Activated CD8-positive, alpha-beta T cell treated with anti-CD3 and anti-CD28 coated beads, Interleukin-2, amount 10 ng/mL, durations not matched to agents 7 days and 5 days (primary cell): ENCODE results near the gene FRG2. TPM values are rescaled to one million over a fixed set of nuclear protein-coding genes. Genes with fewer than 3 reads are reported as not detected.
"Not testable (repeated sequence)": the region's sequence is repeated elsewhere in the genome, so short reads cannot be mapped to it uniquely, and the experiment has no call there.

Source experiments
- ATAC-seq: fragments of 150-1000 bp; cut with Tn5 transposase; one replicate; pipeline ENCODE4 v1.10.0; 2021; ENCODE audit warnings: moderate library complexity
- CTCF ChIA-PET: fragments of 350-600 bp; sonication (Branson Sonifier 250); formaldehyde crosslinking; loops from one replicate; lab custom pipeline; 2021; ENCODE audit warnings: antibody characterized with exemption; lab: Charles Lee
- POLR2A ChIA-PET: fragments of 350-600 bp; sonication (Branson Sonifier 250); formaldehyde crosslinking; loops from one replicate; lab custom pipeline; 2021; ENCODE audit warnings: antibody characterized with exemption; lab: Charles Lee
- DNase-seq: peaks from one replicate; pipeline ENCODE4 v3.0.0-alpha.2; 2020
- H3K27ac Mint-ChIP-seq: one replicate; pipeline ENCODE4 v1.8.0; 2021; ENCODE audit warnings: mild to moderate bottlenecking, mixed read lengths
- H3K27me3 Mint-ChIP-seq: one replicate; pipeline ENCODE4 v1.8.0; 2021; ENCODE audit warnings: low read depth, mixed read lengths
- H3K36me3 Mint-ChIP-seq: one replicate; pipeline ENCODE4 v1.8.0; 2021; ENCODE audit warnings: low read depth, mixed read lengths
- H3K4me1 Mint-ChIP-seq: one replicate; pipeline ENCODE4 v1.8.0; 2021; ENCODE audit warnings: low read depth, mixed read lengths
- H3K4me3 Mint-ChIP-seq: one replicate; pipeline ENCODE4 v1.8.0; 2021; ENCODE audit warnings: mild to moderate bottlenecking, mixed read lengths
- H3K9me3 Mint-ChIP-seq: one replicate; pipeline ENCODE4 v1.8.0; 2022; ENCODE audit warnings: mixed read lengths; ENCODE audit not compliant: insufficient read depth
- total RNA-seq, 2 experiments: library from RNA; stranded (reverse); gene quantifications; one replicate each; pipeline ENCODE4 v1.2.3, GENCODE V29; 2021

FRG2 gene
- total RNA-seq = not detected

DNA sequence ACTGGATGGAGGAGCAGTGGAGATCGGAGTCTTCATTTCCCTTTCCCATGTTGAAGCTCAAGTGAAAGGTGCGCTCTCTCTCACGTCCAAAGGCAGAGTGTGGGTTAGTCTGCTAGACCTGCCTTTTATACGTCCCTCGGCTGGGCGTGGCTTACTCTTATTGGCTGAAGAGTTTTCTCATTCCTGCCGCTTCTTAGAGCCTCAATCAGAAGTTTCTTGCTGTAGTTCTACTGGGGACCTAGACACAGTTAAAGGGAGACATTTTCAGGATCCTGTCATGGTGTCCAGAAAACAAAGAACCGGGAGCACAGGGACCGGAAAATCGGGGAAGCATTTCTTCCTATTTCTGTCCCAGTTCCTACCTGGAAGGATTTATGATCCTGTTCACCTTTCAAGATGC, at the start of gene FRG2:
Gene FRG2 (minus strand): TSS at position 101 of the 400 bp plus-strand sequence. CDS start 52 bp downstream, at position 49.
- H3K36me3 Mint-ChIP-seq, H3K27ac Mint-ChIP-seq, CTCF ChIA-PET, POLR2A ChIA-PET, H3K4me3 Mint-ChIP-seq, H3K27me3 Mint-ChIP-seq, H3K4me1 Mint-ChIP-seq, H3K9me3 Mint-ChIP-seq, DNase-seq, ATAC-seq: not testable (repeated sequence)

DNA sequence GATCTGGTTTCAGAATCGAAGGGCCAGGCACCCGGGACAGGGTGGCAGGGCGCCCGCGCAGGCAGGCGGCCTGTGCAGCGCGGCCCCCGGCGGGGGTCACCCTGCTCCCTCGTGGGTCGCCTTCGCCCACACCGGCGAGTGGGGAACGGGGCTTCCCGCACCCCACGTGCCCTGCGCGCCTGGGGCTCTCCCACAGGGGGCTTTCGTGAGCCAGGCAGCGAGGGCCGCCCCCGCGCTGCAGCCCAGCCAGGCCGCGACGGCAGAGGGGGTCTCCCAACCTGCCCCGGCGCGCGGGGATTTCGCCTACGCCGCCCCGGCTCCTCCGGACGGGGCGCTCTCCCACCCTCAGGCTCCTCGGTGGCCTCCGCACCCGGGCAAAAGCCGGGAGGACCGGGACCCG, 41.3 kb upstream of the FRG2 start:
- ATAC-seq, POLR2A ChIA-PET, H3K4me1 Mint-ChIP-seq, H3K36me3 Mint-ChIP-seq, DNase-seq, H3K27me3 Mint-ChIP-seq, H3K9me3 Mint-ChIP-seq, CTCF ChIA-PET, H3K4me3 Mint-ChIP-seq, H3K27ac Mint-ChIP-seq: not testable (repeated sequence)

- DNase-seq, H3K9me3 Mint-ChIP-seq, CTCF ChIA-PET, H3K27ac Mint-ChIP-seq, POLR2A ChIA-PET, H3K36me3 Mint-ChIP-seq, H3K4me3 Mint-ChIP-seq, ATAC-seq, H3K27me3 Mint-ChIP-seq, H3K4me1 Mint-ChIP-seq: not testable (repeated sequence)
Measured at GRCh38 chr4:190064805-190065204, 37.7 kb upstream of the FRG2 start.

GRCh38 chr4:190064342-190064741, 37.3 kb upstream of the FRG2 start, which contains the start of gene DBET:
Gene DBET, plus strand, starts transcription at chr4:190064502.
- POLR2A ChIA-PET, H3K27me3 Mint-ChIP-seq, ATAC-seq, H3K27ac Mint-ChIP-seq, H3K36me3 Mint-ChIP-seq, H3K4me3 Mint-ChIP-seq, H3K4me1 Mint-ChIP-seq, DNase-seq, CTCF ChIA-PET, H3K9me3 Mint-ChIP-seq: not testable (repeated sequence)

- H3K4me3 Mint-ChIP-seq, ATAC-seq, H3K9me3 Mint-ChIP-seq, CTCF ChIA-PET, H3K27ac Mint-ChIP-seq, H3K4me1 Mint-ChIP-seq, H3K36me3 Mint-ChIP-seq, POLR2A ChIA-PET, DNase-seq, H3K27me3 Mint-ChIP-seq: not testable (repeated sequence)
Measured at GRCh38 chr4:190058997-190059396, 31.9 kb upstream of the FRG2 start.

GRCh38 chr4:190049378-190050239, 22.6 kb upstream of the FRG2 start:
- H3K4me1 Mint-ChIP-seq, H3K27me3 Mint-ChIP-seq, POLR2A ChIA-PET, CTCF ChIA-PET, ATAC-seq, H3K27ac Mint-ChIP-seq, H3K36me3 Mint-ChIP-seq, DNase-seq, H3K4me3 Mint-ChIP-seq, H3K9me3 Mint-ChIP-seq: not testable (repeated sequence)

DNA sequence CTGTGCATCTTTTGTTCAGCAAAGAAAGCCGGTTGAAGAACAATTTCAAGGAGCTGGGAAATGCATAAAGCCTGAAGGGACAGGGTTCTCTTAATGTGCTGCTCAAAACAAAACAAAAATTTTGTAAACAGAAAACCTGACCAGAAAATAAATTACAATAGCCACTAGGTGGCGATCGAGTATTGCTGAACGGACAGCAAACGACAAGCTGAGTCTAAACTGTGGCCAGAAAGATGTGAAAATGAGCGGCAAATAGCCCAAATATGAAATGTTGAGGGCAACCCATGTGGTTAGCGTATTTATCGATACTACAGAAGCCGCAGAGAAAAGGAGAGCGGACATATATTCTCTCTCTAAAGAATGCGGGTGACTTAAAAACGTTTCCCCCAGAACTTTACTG, 20.6 kb upstream of the FRG2 start:
- H3K4me1 Mint-ChIP-seq, H3K27ac Mint-ChIP-seq, CTCF ChIA-PET, POLR2A ChIA-PET, DNase-seq, H3K27me3 Mint-ChIP-seq, H3K36me3 Mint-ChIP-seq, H3K9me3 Mint-ChIP-seq, H3K4me3 Mint-ChIP-seq: not testable (repeated sequence)
- peak; percentile 33 for ATAC-seq

DNA sequence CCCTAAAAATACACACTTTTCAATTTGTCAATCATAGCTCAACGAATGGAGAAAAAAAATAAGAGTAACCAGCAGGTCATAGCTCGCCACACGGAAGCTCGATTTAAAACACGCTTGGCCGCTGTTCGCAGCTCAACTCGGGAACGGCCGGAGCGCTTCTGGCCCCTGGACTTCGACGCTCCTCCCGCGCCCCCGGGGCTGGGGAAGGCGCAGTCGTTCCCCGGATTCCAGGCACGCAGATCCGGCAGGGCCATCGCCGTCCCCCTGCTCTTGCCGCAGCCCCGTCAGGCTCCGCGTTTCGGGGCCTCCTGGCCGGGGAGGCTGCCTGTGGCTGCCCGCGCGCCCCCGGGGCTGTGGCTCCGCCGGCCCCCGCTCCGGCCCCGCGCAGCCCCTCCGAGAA, 13.8 kb upstream of the FRG2 start:
- H3K36me3 Mint-ChIP-seq, H3K9me3 Mint-ChIP-seq, H3K27ac Mint-ChIP-seq, ATAC-seq, H3K4me3 Mint-ChIP-seq, H3K27me3 Mint-ChIP-seq, CTCF ChIA-PET, H3K4me1 Mint-ChIP-seq, DNase-seq, POLR2A ChIA-PET: not testable (repeated sequence)

DNA sequence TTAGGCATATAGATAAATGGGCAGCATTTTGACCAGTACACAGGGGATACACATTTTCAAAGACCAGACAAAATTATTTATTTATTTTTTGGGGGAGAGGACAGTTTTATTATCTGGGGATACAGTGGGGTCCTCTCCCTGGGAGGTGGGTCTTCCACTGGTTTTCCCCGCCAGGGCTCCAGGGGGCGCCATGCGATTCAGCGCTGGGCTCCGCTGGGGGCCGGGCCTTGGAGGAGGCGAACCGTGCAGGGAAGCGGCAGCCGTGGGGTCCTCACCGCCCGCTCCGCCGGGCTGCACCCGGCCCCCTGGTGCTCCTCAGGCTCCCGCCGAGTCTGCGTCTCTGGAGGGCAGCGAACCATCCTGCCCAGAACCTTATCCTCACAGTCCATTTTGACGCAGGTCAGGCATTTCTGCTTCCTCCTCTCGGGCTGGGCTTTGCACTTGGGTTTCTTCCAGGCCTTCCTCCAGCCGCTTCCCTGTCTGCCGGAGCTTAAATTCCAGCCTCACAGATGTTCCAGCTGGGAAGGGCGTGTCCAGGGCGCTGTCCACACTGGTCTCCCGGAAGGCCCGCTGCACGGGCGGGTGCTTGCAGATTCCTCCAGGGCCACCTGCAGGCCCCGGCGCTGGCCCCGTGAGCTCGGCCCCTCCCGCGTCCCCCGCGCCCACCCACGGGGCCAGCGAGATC, 10.8 kb upstream of the FRG2 start:
- H3K9me3 Mint-ChIP-seq, H3K27ac Mint-ChIP-seq, CTCF ChIA-PET, POLR2A ChIA-PET, H3K4me1 Mint-ChIP-seq, H3K36me3 Mint-ChIP-seq: not testable (repeated sequence)
- Mint-ChIP-seq H3K4me3 (peak overlapping the region; percentile 28), H3K27me3 (peaks cover 10% of the 10 kb centered on the region)
- DNase-seq = peak; percentile 45
- ATAC-seq = peak; percentile 79

DNA sequence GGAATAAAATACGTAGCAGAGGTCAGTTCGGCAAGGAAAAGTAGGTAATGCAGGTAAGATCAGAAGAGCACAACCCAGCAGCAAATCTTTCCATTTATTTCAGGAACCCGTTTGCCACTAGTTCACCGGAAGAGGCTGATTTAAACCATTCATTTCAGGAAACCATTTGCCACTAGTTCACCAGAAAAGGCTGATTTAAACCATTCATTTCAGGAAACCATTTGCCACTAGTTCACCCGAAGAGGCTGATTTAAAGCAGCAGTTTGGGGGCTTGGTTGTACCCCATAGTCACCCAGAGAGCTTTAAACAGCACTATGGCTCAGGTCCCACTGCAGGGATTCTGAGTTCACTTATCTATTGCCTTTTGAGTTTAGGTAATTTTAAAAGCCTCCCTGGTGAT, 4.2 kb upstream of the FRG2 start:
- DNase-seq, H3K9me3 Mint-ChIP-seq, H3K27ac Mint-ChIP-seq, H3K36me3 Mint-ChIP-seq, H3K27me3 Mint-ChIP-seq, H3K4me3 Mint-ChIP-seq, H3K4me1 Mint-ChIP-seq, CTCF ChIA-PET, POLR2A ChIA-PET: not testable (repeated sequence)
- ATAC-seq = peak; percentile 36

- ATAC-seq = peak; percentile 54
- Mint-ChIP-seq H3K36me3 (peaks cover 15% of the 10 kb centered on the region), H3K27me3 (peaks cover 34% of the 10 kb centered on the region), H3K4me1 (peaks cover 23% of the 10 kb centered on the region), H3K4me3 (peak overlapping the region; percentile 58)
- CTCF ChIA-PET, POLR2A ChIA-PET, H3K9me3 Mint-ChIP-seq, DNase-seq, H3K27ac Mint-ChIP-seq: not testable (repeated sequence)
Measured at GRCh38 chr4:190022614-190023281, 4.3 kb downstream of the FRG2 start.

GRCh38 chr4:190021973-190022372, 5.1 kb downstream of the FRG2 start:
- peaks cover 26% of the 10 kb centered on the region for H3K4me1 Mint-ChIP-seq
- POLR2A ChIA-PET, H3K9me3 Mint-ChIP-seq, H3K4me3 Mint-ChIP-seq, H3K27ac Mint-ChIP-seq, CTCF ChIA-PET, ATAC-seq, DNase-seq: not testable (repeated sequence)
- H3K36me3 Mint-ChIP-seq = peaks cover 18% of the 10 kb centered on the region
- peaks cover 39% of the 10 kb centered on the region for H3K27me3 Mint-ChIP-seq
